Measurements from ENCODE around the gene SLC2A9. TPM values are rescaled to one million over a fixed set of nuclear protein-coding genes. Genes with fewer than 3 reads are reported as not detected.

Gene SLC2A9
- total RNA-seq, 6 experiments from 2014 or later = 16.1 to 25.0 (median 19.8) TPM

GRCh38 chr4:9977518-9978031 is 43.7 kb downstream of the SLC2A9 start:
- intact Hi-C loops (cut with DNase I) = no loop called here
- 72% methylated on average over 11 of the region's 11 CpGs for WGBS (ENCODE audit: insufficient coverage, low coverage, low lambda C conversion rate, missing lambda C conversion rate)
- Histone ChIP-seq H3K36me3 (peaks cover 0 to 7% (median under 1%) of the 10 kb centered on the region in 4 donors), H3K9me3 (no peaks in the 10 kb centered on the region), H3K4me3 (no peak overlapping the region), H3K4me1 (no peaks in the 10 kb centered on the region), H3K27me3 (no peaks in the 10 kb centered on the region), H3K27ac (no peak overlapping the region)
- no peak for DNase-seq
- ATAC-seq = peak in 2 of 4 donors; percentile 19 to 53
- TF ChIP-seq, protein P1, sequence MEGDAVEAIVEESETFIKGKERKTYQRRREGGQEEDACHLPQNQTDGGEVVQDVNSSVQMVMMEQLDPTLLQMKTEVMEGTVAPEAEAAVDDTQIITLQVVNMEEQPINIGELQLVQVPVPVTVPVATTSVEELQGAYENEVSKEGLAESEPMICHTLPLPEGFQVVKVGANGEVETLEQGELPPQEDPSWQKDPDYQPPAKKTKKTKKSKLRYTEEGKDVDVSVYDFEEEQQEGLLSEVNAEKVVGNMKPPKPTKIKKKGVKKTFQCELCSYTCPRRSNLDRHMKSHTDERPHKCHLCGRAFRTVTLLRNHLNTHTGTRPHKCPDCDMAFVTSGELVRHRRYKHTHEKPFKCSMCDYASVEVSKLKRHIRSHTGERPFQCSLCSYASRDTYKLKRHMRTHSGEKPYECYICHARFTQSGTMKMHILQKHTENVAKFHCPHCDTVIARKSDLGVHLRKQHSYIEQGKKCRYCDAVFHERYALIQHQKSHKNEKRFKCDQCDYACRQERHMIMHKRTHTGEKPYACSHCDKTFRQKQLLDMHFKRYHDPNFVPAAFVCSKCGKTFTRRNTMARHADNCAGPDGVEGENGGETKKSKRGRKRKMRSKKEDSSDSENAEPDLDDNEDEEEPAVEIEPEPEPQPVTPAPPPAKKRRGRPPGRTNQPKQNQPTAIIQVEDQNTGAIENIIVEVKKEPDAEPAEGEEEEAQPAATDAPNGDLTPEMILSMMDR (IDR thresholded peaks at IDR 0.05) = no peak
- no peak for TF ChIP-seq POLR2A (IDR thresholded peaks at IDR 0.05)

GRCh38 chr4:9976781-9977180 is 44.5 kb downstream of the SLC2A9 start:
- H3K36me3 ChIP-seq = peaks cover 0 to 4% (median under 1%) of the 10 kb centered on the region in 4 donors
- no peaks in the 10 kb centered on the region for H3K9me3 ChIP-seq
- TF ChIP-seq, protein P1 (IDR thresholded peaks at IDR 0.05) = no peak
- no peak for TF ChIP-seq POLR2A (IDR thresholded peaks at IDR 0.05)
- intact Hi-C loops (cut with DNase I) = no loop called here
- no peak overlapping the region for H3K27ac ChIP-seq
- no peak for DNase-seq
- ATAC-seq = no peak
- no peak overlapping the region for H3K4me3 ChIP-seq
- 82% methylated on average over 2 of the region's 2 CpGs for WGBS (ENCODE audit: insufficient coverage, low coverage, low lambda C conversion rate, missing lambda C conversion rate)
- no peaks in the 10 kb centered on the region for H3K4me1 ChIP-seq
- H3K27me3 ChIP-seq = no peaks in the 10 kb centered on the region

DNA sequence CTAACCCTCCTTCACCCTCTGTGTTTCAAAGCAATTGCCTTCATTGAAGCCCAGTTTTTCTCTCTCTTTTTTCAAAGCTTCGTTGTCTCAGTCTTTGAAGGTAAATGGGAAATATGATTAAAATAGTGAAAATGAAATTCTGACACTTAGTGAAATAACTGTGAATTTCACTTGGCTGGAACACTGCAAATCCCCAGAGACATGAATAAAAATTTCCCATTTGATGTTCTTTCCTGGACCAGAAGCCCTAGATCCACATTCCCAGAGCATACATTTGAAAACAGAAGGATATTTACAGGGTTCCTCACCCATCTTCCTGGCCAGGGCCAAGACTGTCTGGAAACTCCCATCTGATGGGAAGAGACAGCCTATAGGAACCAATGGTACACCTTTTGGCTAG is 45.0 kb downstream of the SLC2A9 start:
- no peaks in the 10 kb centered on the region for H3K27me3 ChIP-seq
- 73% methylated on average over 1 of the region's 1 CpG for WGBS (ENCODE audit: insufficient coverage, low coverage, low lambda C conversion rate, missing lambda C conversion rate)
- H3K36me3 ChIP-seq = peaks cover 0 to 4% (median under 1%) of the 10 kb centered on the region in 4 donors
- DNase-seq (no peak), ATAC-seq (no peak)
- no peaks in the 10 kb centered on the region for H3K9me3 ChIP-seq
- intact Hi-C loops (cut with DNase I) = no loop called here
- TF ChIP-seq, protein P1 (IDR thresholded peaks at IDR 0.05) = no peak
- TF ChIP-seq POLR2A (IDR thresholded peaks at IDR 0.05) = no peak
- H3K4me1 ChIP-seq = no peaks in the 10 kb centered on the region
- no peak overlapping the region for H3K4me3 ChIP-seq
- no peak overlapping the region for H3K27ac ChIP-seq

GRCh38 chr4:9971711-9972110 is 49.6 kb downstream of the SLC2A9 start:
- Histone ChIP-seq H3K27me3 (peaks cover 0 to 3% of the 10 kb centered on the region in 2 donors), H3K27ac (no peak overlapping the region), H3K4me1 (no peaks in the 10 kb centered on the region), H3K4me3 (no peak overlapping the region), H3K36me3 (no peaks in the 10 kb centered on the region), H3K9me3 (no peaks in the 10 kb centered on the region)
- 47% methylated on average over 3 of the region's 3 CpGs for WGBS (ENCODE audit: insufficient coverage, low coverage, low lambda C conversion rate, missing lambda C conversion rate)
- DNase-seq (no peak), ATAC-seq (peak in 2 of 4 donors; percentile 29 to 43)
- no peak for TF ChIP-seq POLR2A (IDR thresholded peaks at IDR 0.05)
- TF ChIP-seq, protein P1 (IDR thresholded peaks at IDR 0.05) = no peak
- intact Hi-C loops (cut with DNase I) = no loop called here
